Activated CD8-positive, alpha-beta memory T cell treated with anti-CD3 and anti-CD28 coated beads, Interleukin-2, amount 50 U/mL, for 1 hour (primary cell): ENCODE measurements around the gene LSS.
"Not testable (repeated sequence)": the region's sequence is repeated elsewhere in the genome, so short reads cannot be mapped to it uniquely, and the experiment has no call there.

ENCODE experiments used
- DNase-seq: peaks from one replicate; pipeline ENCODE4 v3.0.0-alpha.2; 2020; ENCODE audit errors: extremely low read depth

LSS gene

DNA sequence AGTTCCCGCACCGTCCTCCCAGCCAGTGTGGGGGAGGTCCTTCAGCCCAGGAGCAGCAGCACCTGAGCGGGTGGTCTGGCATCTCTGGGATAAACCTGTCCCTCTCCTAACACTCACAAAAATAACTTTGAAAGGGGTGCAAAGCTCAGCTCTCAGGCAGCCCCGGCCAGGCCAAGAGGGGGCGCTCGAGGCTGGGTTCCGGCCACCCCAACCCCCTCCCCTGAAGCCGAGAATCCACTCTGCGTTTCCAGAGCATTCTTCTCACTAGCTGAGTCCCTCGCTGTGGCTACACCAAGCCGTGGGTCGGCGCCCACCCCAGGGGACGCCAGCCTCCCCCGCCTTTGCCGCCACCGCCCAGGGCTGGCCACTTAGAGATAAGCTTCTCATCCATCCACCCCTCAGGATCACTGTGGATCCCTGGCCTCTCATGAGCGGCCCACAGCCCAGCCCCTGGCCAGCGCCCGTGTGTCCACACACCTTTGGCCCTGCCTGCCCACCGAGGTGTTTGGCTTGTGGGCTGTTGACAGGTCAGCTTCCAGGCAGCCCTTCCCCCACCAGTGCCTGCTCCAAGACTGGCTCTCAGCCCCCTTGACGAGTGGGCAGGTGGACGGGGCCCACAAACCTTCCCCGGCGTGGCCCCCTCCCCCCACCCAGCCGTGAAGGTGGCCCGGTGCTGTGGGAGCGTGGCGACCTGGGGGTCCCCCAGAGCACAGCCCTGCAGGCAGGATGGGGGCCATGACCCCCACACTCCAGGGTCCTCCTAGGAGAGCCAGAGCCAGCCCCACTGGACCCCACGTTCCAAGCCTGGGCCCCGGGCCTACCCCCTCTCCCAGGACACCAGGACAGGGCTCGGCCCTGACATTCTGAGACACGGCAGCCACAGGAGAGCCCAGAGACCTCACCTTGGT is 75.1 kb downstream of the LSS start:
- DNase-seq, result no peak

DNA sequence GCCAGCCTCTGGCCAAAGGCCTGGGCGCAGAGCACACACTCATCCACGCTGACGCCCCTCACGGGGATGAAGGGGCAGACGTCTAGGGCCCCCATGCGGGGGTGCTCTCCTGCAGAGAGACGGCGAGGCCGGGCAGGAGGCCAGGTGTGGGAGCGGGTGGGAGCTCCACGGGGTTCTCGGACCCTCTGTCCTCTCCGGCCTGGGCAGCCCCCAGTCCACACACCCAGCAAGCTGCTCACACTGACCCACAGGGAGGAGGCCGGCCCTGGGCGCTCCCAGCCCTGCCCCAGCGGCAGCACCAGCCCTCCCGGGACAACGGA is 75.7 kb downstream of the LSS start:
- no peak for DNase-seq

DNA sequence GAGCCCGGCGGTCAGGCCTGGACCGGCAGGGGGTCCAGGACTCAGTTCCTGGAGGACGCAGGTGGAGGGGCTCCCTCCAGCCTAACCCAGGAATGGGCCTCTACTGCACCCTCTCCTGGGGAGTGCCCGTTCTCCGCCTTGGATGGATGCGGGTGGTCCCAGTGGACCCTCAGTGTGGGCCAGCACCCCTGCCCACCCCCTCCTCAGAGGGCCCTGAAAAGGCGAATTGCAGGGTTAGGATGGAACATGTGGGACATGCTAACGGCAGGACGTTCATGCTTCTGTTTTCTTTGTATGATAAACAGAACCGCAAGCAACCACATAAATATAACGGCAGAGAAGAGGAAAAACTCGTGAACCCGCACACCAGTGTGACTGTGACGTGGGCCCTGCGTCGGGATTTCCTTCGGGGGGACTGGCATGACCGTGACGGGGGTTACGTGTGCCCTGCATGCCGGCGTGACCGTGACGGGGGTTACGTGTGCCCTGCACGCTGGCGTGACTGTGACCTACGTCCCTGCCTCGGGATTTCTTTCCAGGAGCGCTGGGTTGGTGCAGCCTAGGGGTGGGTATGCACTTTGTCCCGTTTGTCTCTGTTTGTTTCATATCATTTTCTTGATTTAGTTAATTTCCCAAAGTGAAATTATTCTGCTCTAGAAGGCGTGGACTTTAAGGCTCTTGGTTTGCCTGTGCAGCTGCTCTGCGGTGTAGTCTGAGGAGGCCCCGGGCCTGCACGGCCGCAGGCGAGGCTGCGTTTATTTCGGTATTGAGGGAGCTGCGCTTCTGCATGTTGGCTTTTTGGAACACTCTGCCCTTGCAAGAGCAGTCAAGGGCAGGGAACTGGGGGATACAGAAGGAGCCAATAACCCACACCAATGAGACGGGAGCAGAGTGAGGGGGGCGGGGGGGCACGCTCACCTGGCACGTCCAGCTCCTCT is 76.3 kb downstream of the LSS start:
- no peak for DNase-seq

DNA sequence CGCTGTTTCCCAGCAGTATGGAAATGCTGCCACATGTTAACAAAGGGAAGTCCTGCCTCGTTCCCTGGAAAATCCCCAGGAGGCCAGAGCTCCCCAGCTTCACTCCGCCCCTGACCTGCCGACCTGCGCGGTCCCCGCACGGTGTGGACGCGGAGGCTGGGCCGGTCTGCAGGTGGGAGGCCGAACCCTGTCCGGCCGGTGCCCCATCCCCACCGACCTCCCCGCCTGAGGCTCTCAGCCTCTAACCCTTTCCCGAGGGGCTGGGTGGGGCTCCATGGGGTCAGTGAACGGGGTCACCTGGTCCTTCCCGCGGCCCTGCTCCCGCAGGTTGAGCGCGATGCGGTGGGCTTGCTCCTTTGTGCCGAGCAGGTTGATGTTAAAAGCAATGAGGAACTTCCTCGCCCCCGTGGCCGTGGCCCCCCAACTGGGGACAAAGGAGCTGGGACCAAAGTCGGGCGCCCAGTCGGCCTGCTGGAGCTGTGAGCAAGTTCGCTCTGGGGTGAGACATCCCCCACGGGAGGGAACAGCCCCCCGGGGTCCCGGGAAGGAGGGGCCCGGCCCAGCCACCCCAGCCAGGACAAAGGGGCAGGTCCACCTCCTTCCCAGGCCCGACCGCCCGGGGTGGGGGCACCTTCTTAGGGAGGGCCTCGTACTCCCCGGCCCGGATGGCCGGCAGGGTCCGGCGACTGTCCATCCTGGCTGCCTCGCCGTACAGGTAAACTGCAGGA is 77.1 kb downstream of the LSS start:
- no peak for DNase-seq

DNA sequence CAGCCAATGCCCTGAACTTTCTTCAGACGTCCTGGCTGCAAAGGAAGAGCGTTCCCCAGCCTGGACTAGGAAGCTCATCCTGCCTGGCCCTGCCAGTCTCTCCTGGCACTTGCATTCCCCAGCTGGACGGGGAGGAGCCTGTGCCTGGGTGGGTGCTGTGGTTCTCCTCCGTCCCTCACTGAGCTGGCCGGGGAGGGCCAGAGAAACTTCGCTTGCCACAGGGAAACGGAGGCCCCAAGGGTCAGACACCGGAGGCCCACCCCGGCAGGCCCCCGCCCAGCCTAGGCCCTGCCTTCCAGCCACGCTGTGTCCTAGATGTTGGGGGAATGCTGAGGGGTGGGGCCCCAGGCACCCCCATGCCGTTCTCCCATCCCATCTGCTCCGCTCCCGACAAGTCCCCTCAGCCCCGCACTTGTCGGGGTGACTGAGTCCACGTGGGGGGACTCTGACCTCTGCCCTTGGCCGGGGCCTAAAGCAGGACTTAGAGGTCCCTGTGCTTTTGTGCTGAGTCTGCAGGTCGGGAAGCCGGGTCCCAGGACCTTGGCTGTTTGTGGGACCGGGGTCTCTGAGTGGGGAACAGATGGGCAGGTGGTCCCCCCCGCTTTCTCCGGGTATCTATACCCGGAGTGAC is 78.0 kb downstream of the LSS start:
- DNase-seq, result no peak

DNA sequence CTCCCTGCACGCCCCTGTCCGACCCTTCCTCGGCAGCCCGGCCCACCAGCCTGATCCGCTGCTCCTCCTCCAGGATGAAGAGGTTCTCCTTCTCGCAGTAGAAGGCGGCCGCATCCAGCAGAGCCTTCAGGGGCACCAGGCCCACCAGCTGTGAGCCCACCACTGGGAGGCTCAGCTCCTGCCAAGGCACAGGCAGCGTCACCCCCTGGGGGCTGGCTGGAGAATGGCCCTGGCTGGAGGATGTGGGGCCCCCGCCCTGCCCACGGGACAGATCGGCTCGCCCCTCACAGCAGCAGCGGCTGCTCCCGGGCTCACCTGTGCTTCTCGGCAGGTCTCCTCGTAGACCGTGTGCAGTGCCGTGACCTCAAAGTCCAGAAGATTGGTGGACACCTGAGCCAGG is 78.5 kb downstream of the LSS start:
- no peak for DNase-seq

DNA sequence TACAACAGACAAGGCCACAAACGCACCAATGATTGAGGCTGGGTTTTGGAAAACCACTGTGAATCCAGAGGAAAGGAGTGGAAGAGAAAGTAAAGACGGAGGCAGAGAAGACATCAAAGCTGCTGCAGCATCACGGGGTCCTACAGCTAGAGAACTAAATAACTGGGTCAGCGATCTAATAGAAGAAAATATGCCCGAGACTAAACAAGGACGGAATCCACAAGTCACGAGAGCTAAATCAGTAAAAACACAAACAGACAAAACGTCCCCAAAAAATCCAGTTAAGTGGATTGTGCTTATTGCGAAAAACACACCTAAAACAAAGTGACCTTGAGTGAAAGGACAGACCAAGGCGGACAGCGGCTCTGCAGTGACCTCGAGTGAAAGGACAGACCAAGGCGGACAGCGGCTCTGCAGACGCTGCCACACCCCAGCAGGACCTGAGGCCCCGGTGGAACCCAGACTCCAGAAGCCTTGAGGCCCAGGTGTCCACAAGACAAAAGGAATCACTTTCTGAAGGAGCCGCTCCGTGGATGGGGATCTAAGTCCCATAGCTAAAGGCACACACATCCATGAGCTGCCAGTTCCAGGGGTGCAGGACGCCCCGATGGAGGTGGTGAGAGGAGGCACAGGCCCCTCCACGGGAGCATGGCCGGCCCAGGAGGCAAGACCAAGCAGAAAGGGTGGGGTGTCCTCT is 79.2 kb downstream of the LSS start:
- DNase-seq, result no peak

DNA sequence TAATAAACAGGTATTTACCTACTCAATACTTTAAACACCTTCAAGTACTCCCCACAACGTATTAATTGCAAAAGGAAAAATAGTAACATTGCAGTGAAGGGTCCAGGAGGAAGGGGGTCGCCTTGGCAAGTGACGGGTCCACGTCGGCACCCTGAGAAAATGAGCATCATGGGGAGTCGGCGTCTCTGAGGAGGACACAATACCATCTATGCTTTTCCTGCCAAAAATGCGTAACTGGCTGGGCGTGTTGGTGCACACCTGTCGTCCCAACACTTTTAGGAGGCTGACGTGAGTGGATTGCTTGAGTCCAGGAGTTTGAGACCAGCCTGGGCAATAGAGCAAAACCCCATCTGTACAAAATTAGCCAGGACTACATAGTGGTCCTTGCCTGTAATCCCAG is 80.5 kb downstream of the LSS start:
- no peak for DNase-seq

DNA sequence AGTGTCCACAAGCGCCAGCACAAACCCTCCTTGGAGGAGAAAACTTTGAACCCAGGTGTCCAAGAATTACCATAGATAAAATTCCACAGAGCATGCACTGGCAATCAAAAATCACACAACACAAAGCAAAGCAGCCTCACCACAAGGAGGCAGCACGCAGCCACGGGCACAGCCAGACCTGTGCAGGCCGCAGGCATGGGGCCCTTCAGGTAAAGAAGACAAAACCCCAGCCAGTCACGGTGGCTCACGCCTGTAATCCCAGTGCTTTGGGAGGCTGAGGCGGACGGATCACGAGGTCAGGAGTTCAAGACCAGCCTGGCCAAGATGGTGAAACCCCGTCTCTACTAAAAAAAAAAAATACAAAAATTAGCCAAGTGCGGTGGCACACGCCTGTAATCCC is 81.1 kb downstream of the LSS start:
- not testable (repeated sequence) for DNase-seq

DNA sequence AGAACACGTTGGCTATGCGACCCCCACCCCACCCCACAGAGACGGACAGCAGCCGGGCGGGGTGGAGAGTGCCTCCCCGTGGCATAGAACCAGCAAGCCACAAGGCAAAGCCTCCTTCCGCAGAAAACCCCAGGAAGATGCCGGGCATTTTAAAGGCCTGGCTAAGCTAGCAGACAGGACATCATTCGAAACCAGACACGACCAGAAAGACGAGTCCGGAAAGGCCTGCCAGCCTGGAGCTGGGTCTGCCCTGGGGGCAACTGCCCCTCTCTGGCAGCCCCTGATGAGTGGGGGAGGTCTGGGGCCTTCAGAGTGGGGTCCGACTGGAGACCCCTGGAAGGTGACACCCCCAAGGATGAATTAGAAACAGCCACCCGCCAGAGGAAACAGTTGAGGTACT is 81.7 kb downstream of the LSS start:
- no peak for DNase-seq

DNA sequence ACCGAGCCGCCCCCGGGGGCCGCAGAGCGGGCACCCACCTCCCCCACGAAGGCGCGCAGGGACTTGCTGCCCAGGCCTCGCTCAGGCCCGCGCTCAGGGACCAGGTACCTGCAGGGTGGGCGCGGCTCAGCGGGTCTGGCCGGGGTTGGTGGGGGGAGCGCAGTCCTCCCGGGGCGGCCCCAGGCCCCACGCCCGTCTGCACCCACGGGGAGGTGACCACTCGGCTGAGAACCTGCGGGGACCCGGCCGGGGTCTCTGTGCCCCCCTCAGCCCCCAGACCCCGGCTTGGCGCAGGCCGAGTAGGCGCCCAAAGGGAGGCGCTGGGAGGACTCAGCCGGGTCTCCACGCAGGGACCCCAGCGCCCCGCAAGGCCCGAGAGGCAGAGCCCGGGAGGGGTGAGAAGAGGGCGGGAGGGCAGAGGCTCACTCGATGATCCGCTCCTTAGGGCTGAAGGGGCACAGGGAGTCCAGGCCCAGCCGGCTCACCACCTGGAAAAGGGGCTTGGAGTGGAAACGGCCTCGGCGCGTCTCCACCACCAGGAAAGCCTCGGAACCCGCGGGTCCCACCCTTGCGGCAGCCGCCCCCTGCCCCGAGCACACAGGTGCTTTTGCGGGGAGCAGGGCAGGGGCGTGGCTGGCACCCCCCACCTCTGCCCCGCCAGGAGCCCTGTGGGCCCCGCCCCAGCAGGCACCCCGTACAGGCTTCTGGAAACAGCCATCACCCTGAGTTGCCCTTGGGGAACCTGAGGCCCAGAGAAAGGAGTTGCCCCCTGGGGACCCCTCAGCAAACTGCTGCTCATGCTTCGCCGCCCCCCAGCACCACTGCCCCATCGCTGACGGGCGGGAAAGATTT is 82.5 kb downstream of the LSS start:
- no peak for DNase-seq

DNA sequence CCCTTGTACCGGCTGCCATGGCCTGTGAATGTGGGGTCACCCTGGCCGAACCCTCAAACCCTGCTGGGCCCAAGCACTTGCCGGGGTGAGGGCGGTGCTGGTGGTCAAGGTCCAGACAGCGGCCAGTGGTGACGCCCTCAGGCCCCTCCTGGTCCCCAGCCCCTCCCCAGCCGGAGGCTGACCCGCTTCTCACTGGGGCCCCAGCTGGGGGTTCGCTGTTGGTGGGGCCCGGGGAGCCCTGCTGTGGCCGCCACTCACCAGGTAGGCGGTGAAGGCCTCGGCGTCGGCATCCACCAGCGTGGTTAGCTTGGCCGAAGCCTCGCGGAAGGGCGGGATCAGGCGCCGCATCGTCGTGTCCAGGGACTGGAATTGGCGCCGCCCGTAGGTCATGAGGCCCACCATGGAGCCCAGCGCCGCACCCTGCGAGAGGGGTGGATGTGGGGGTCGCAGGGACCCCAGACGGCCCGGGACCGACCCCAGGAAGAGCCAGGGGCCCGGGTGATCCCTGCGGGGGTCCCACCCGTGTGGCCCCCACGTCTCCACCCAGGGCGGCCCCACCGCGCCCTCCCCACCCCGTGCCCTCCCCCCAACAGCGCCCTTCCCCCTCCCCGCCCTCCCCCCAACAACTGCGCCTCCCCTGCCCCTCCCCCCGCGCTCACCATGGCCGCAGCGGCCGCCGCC is 83.3 kb downstream of the LSS start:
- no peak for DNase-seq

DNA sequence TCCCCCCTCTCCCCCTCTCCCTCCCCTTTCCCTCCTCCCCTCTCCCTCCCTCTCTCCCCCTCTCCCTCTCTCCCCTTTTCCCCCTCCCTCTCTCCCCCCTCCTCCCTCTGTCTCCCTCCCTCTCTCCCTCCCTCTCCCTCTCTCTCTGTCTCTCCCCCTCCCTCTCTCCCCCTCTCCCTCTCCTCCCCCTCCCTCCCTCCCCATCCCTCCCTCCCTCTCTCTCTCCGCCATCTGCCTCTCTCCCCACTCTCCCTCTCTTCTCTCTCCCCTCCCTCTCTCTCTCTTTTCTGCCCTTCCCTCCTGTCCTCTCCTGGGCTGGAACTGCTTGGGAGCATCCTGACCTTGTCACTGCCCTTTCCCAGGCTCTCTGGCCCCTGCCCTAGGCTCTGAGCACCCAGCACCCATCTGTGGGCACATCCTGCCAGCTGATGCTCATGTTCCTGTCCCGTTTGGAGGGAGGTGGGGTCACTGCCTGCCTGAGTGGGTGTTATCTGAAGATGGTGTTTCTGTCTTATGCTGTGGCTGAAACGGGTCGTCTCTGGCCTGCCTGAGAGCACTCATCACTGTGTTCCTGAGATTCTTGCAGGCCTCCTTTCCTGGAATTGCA is 84.0 kb downstream of the LSS start:
- no peak for DNase-seq

DNA sequence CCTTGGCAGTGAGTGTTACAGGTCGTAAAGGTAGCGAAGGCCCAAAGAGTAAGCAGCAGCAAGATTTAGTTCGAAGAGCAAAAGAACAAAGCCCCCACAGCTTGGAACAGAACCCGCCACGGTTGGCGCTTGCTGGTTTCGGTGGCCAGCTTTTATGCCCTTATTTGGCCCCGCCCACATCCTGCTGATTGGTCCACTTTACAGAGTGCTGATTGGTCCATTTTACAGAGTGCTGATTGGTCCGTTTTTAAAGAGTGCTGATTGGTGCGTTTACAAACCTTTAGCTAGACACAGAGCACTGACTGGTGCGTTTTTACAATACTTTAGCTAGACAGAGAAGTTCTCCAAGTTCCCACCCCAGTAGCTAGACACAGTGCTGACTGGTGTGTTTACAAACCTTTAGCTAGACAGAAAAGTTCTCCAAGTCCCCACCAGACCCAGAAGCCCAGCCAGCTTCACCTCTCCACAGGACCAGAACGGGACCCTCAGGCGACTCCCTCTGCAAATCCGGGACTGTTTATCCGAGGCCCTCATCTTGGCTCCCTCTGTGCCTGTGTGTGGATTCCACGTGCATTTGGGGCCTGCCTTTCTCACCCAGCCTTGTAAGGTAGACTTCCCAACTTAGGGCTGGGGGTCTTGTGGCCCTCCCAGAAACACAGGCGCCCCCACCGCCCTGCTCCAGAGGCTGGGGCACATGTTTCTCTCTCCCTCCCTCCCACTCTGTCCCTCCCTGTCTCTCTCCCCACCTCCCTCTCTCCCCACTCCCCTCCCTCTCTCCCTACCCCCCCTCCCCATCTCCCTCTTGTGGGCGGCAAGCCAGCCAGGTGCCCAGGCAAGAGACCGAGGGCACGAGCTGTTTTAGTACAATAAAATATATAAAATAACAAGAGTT is 85.7 kb downstream of the LSS start:
- DNase-seq, result no peak

DNA sequence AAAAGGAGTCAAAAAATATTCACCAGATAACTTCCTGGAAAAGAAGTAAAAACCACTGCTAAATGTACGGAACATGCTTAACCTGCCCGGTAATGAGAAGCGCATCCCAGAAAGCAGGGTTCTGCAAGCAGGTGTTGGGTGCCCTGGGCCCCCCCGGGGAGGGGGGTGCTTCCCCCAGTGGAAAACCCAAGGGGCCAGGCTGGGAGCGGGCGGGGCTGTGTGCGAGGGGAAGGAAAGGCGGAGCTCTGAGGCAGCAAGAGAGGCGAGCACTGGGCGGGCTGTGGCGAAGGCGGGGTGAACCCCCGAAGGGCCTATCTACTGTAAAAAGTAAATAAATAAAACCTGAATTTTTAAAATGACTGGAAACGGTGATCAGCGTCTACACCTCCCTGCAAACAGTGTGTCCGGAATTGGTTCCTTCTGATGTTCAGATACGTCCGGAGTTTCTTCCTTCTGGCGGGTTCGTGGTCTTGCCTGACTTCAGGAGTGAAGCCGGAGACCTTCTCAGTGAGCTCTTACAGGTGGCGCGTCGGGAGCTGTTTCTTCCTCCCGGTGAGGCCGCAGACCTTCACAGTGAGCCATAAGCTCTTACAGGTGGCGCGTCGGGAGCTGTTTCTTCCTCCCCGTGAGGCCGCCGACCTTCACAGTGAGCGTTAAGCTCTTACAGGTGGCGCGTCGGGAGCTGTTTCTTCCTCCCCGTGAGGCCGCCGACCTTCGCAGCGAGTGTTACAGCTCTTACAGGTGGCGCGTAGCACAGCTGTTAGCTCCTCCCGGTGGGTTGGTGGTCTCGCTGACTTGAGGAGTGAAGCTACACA is 86.6 kb downstream of the LSS start:
- DNase-seq, result no peak

DNA sequence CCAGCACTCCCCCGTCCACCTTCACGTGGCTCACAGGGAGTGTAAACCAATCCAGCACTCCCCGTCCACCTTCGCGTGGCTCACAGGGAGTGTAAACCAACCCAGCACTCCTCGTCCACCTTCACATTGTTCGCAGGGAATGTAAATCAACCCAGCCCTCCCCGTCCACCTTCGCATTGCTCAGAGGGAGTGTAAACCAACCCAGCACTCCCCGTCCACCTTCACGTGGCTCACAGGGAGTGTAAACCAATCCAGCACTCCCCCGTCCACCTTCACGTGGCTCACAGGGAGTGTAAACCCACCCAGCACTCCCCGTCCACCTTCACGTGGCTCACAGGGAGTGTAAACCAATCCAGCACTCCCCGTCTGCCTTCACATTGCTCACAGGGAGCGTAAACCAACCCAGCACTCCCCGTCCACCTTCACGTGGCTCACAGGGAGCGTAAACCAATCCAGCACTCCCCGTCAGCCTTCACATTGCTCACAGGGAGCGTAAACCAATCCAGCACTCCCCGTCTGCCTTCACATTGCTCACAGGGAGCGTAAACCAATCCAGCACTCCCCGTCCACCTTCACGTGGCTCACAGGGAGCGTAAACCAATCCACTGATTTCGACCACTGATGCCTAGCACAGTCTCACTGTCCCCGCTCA is 88.1 kb downstream of the LSS start:
- DNase-seq, result not testable (repeated sequence)

DNA sequence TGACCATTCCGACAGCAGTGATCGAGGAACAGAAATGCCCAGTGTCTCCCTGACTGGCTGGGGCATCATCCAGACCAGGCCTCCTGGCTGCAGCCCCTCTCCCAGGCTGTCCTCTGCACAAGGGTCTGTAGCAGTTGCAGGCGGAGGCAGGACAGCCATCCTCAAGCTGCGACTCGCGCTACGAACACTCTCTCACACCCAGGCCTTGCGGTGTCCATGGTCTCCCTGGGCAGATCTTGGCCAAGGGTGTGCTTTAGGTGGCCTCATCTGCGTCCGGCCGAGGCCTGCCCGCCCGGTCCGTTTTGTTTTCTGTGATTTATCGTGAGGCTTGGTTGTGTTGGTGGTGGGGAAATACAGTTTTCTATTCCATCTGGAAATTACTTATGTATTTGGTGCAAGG is 88.9 kb downstream of the LSS start:
- DNase-seq, result no peak
